K562 (cell line): ENCODE measurements around the gene MIEN1. TPM values are rescaled to one million over a fixed set of nuclear protein-coding genes. Genes with fewer than 3 reads are reported as not detected.

Experiments
- ATAC-seq: fragments of 200-7000 bp; cut with Tn5 transposase; 3 replicates; pipeline ENCODE4 v1.9.1; 2020; ENCODE audit warnings: moderate library complexity
- BruUV-seq: library from RNA; stranded (reverse); fragments of 400-500 nt; replicated peaks from 2 replicates; lab custom pipeline; 2021; lab: Mats Ljungman, UMichigan
- CTCF ChIA-PET: fragments of 300-600 bp; formaldehyde crosslinking; extraction: SDS; loops from one replicate; lab custom pipeline; 2021; ENCODE audit warnings: low intra/inter-chr PET ratio; lab: Yijun Ruan, JAX
- POLR2A ChIA-PET: fragments of 300-600, 350-650 bp; sonication (Branson Sonifier 250); formaldehyde crosslinking; extraction: SDS; loops from one replicate; lab custom pipeline; 2021; ENCODE audit warnings: antibody characterized with exemption, inconsistent platforms; lab: Yijun Ruan, JAX
- DNase-seq, 4 experiments: peaks; one replicate each; pipeline versions ENCODE4 v3.0.0 to v3.0.0-alpha.2; 2011 to 2018; ENCODE audit warnings: low spot score in 3 of 4, mixed read lengths in 3 of 4; ENCODE audit errors: extremely low read depth in 1 of 4
- FAIRE-seq: peaks from 2 replicates; lab custom pipeline; 2011; peaks lifted over from hg19 to GRCh38; lab: Jason Lieb, UNC
- H2AFZ ChIP-seq: 2 replicates; pipeline ENCODE4 v1.6.0; 2011; ENCODE audit warnings: low read depth, low read length, control low read depth, inconsistent platforms
- H3K27ac ChIP-seq: fragments of 200-600 bp; 3 replicates; pipeline ENCODE4 v1.8.0; 2011; ENCODE audit warnings: low read depth, mild to moderate bottlenecking, control low read depth, inconsistent platforms, low read length, moderate library complexity, mixed read lengths; ENCODE audit errors: extremely low read depth
- H3K27me3 ChIP-seq, 2 experiments: fragments of 300-600 bp in 1 of 2; 2 replicates in 1 of 2; 3 replicates in 1 of 2; pipeline versions ENCODE4 v1.6.0 to v1.8.0; 2011; ENCODE audit warnings: inconsistent platforms in 2 of 2, low read length in 2 of 2, mild to moderate bottlenecking in 1 of 2, mixed read lengths in 1 of 2, moderate library complexity in 1 of 2; ENCODE audit not compliant: control insufficient read depth in 2 of 2, insufficient read depth in 2 of 2
- H3K36me3 ChIP-seq: fragments of 300-600 bp; 3 replicates; pipeline ENCODE4 v1.8.0; 2011; ENCODE audit warnings: mild to moderate bottlenecking, low read length, inconsistent platforms; ENCODE audit not compliant: control insufficient read depth, insufficient read depth
- H3K4me1 ChIP-seq, 2 experiments: fragments of 200-600 bp in 1 of 2; replicated peaks in 1 of 2; 2 replicates in 1 of 2; 3 replicates in 1 of 2; pipeline versions ENCODE4 v1.5.1 to v1.8.0; 2011; ENCODE audit warnings: inconsistent platforms in 2 of 2, low read length in 2 of 2, mild to moderate bottlenecking in 1 of 2, mixed read lengths in 1 of 2, moderate library complexity in 1 of 2; ENCODE audit not compliant: control insufficient read depth in 2 of 2, insufficient read depth in 2 of 2
- H3K4me2 ChIP-seq: 2 replicates; pipeline ENCODE4 v1.6.1; 2011; ENCODE audit warnings: low read length, control low read depth, inconsistent platforms, mixed read lengths; ENCODE audit not compliant: insufficient read depth
- H3K4me3 ChIP-seq: fragments of 200-600 bp; sonication (generic), shearing (Covaris generic); 2 replicates; pipeline ENCODE4 v1.5.1; 2016; ENCODE audit warnings: control low read depth, inconsistent platforms
- H3K79me2 ChIP-seq: fragments of 200-600 bp; 3 replicates; pipeline ENCODE4 v1.8.0; 2011; ENCODE audit warnings: low read length, inconsistent platforms; ENCODE audit not compliant: control insufficient read depth, insufficient read depth
- H3K9ac ChIP-seq, 2 experiments: 2 replicates each; pipeline versions ENCODE4 v1.6.0 to v1.6.1; 2011; ENCODE audit warnings: low read depth in 2 of 2, low read length in 2 of 2, control low read depth in 1 of 2, inconsistent platforms in 1 of 2, mild to moderate bottlenecking in 1 of 2, mixed read lengths in 1 of 2; ENCODE audit not compliant: insufficient read depth in 1 of 2
- H3K9me1 ChIP-seq: one replicate; pipeline ENCODE4 v1.6.0; 2011; ENCODE audit warnings: inconsistent platforms, mild to moderate bottlenecking, low read length, moderate library complexity; ENCODE audit not compliant: control insufficient read depth, insufficient read depth
- H3K9me3 ChIP-seq: replicated peaks from 2 replicates; pipeline ENCODE4 v1.5.1; 2011; ENCODE audit warnings: low read depth, low read length, inconsistent platforms; ENCODE audit not compliant: control insufficient read depth, insufficient read depth
- H4K20me1 ChIP-seq: replicated peaks from 2 replicates; pipeline ENCODE4 v1.6.1; 2011; ENCODE audit warnings: low read length, inconsistent platforms, mixed read lengths; ENCODE audit not compliant: control insufficient read depth, insufficient read depth
- EZH2 ChIP-seq: IDR thresholded peaks from 2 replicates; pipeline ENCODE4 v1.6.1; 2012; ENCODE audit warnings: low read depth, mild to moderate bottlenecking, inconsistent platforms, low read length, borderline replicate concordance
- MEF2D ChIP-seq: conservative IDR thresholded peaks from 2 replicates; pipeline ENCODE4 v1.6.1; 2016; ENCODE audit warnings: low read depth, missing genetic modification characterization, missing compliant biosample characterization
- POU5F1 ChIP-seq: fragments of 150-350 bp; IDR thresholded peaks from 2 replicates; pipeline ENCODE4 v1.6.1; 2014; ENCODE audit warnings: borderline replicate concordance, low read length, low read depth, mild to moderate bottlenecking; ENCODE audit not compliant: partially characterized antibody
- RBFOX2 ChIP-seq: fragments of 200-400 bp; formaldehyde crosslinking; IDR thresholded peaks from 2 replicates; pipeline ENCODE4 v1.6.1; 2017; ENCODE audit warnings: low read depth, mild to moderate bottlenecking, low read length, moderate library complexity
- RBM34 ChIP-seq: fragments of 200-400 bp; formaldehyde crosslinking; IDR thresholded peaks from 2 replicates; pipeline ENCODE4 v1.6.1; 2018; ENCODE audit warnings: low read length, borderline replicate concordance; ENCODE audit not compliant: insufficient read depth
- RFX1 ChIP-seq: fragments of 450-650 bp; IDR thresholded peaks from 2 replicates; pipeline ENCODE4 v1.6.1; 2016; ENCODE audit warnings: mild to moderate bottlenecking, moderate library complexity
- SMAD1 ChIP-seq: fragments of 150-350 bp; IDR thresholded peaks from 2 replicates; pipeline ENCODE4 v1.6.1; 2014; ENCODE audit warnings: low read length, low read depth; ENCODE audit not compliant: partially characterized antibody
- SUPT5H ChIP-seq: fragments of 450-650 bp; IDR thresholded peaks from 2 replicates; pipeline ENCODE4 v1.6.1; 2016
- YBX1 ChIP-seq: fragments of 450-650 bp; IDR thresholded peaks from 2 replicates; pipeline ENCODE4 v1.7.1; 2016; ENCODE audit warnings: mild to moderate bottlenecking
- ZNF146 ChIP-seq: IDR thresholded peaks from one replicate; pipeline ENCODE4 v1.6.1; 2018; ENCODE audit warnings: missing compliant biosample characterization; ENCODE audit not compliant: unreplicated experiment
- ZNF224 ChIP-seq: sonication (generic); formaldehyde crosslinking; IDR thresholded peaks from 2 replicates; pipeline ENCODE4 v1.8.0; 2022; ENCODE audit warnings: mild to moderate bottlenecking, missing genetic modification reagents
- ZNF41 ChIP-seq: fragments of 250-450 bp; sonication (Bioruptor Pico); conservative IDR thresholded peaks from 2 replicates; pipeline ENCODE4 v1.4.0; 2020; ENCODE audit warnings: mild to moderate bottlenecking
- ZNF766 ChIP-seq: fragments of 200-800 bp; sonication (Bioruptor generic); conservative IDR thresholded peaks from 2 replicates; pipeline ENCODE4 v1.6.1; 2016; ENCODE audit warnings: missing genetic modification characterization, missing compliant biosample characterization
- WGBS: fragments of 100-300 bp; shearing (Covaris generic); methylation state at CpG from one replicate; pipeline ENCODE4 v1.1.6; 2016; ENCODE audit warnings: low coverage, mixed read lengths; ENCODE audit not compliant: insufficient coverage; ENCODE audit errors: missing lambda C conversion rate; 5-methylcytosine and 5-hydroxymethylcytosine counted together
- in situ Hi-C: fragments of 300-500 bp; cut with MboI; formaldehyde crosslinking; loops from 4 replicates; pipeline ENCODE4 v1.15.0; 2018; ENCODE audit warnings: inconsistent platforms, mixed read lengths
- intact Hi-C: fragments of 100-400 bp; cut with micrococcal nuclease; formaldehyde crosslinking; loops from 2 replicates; pipeline ENCODE4 v1.14.2; 2022
- polyA plus RNA-seq, 8 experiments: library from polyadenylated mRNA; depleted of rRNA in 4 of 8; stranded (reverse) in 5 of 8; unstranded in 3 of 8; fragments of >200 nt; fragmentation: Nextera tagmentation in 2 of 8; fragmentation: Illumina TruSeq in 1 of 8; extraction: Ambion mirVana in 2 of 8; extraction: Trizol in 1 of 8; gene quantifications; 2 replicates each; pipeline versions ENCODE4 v1.2.1 to v1.2.3, GENCODE V29; 2011 to 2014; ENCODE audit warnings: inconsistent platforms in 1 of 8, missing spikeins in 1 of 8
- total RNA-seq, 7 experiments: library from RNA; depleted of rRNA in 6 of 7; stranded (reverse); fragments of >200 nt in 6 of 7; fragmentation: Illumina TruSeq in 2 of 7; extraction: Trizol in 2 of 7; gene quantifications; 2 replicates each; pipeline versions ENCODE4 v1.2.1 to v1.2.3, GENCODE V29; 2011 to 2021; ENCODE audit warnings: low replicate concordance in 1 of 7
- TF ChIP-seq, protein P1 (sequence below): fragments of 250-450 bp; sonication (Bioruptor Pico); IDR thresholded peaks from 2 replicates; pipeline ENCODE4 v1.4.0; 2020; ENCODE audit warnings: mild to moderate bottlenecking, moderate library complexity

MIEN1 gene
- total and polyA plus RNA-seq, 9 of the 15 experiments (the other 6 are each of a cell fraction or from before 2014, with no cell fraction given) = 61.3 to 142 (median 78.9) TPM

- TF ChIP-seq ZNF41 (no peak), ZNF224 (no peak), RBM34 (no peak), EZH2 (no peak), SUPT5H (no peak), RFX1 (no peak), SMAD1 (no peak), MEF2D (no peak), POU5F1 (no peak), ZNF766 (CRISPR knock-in tag) (no peak), RBFOX2 (no peak)
- TF ChIP-seq, protein P1, sequence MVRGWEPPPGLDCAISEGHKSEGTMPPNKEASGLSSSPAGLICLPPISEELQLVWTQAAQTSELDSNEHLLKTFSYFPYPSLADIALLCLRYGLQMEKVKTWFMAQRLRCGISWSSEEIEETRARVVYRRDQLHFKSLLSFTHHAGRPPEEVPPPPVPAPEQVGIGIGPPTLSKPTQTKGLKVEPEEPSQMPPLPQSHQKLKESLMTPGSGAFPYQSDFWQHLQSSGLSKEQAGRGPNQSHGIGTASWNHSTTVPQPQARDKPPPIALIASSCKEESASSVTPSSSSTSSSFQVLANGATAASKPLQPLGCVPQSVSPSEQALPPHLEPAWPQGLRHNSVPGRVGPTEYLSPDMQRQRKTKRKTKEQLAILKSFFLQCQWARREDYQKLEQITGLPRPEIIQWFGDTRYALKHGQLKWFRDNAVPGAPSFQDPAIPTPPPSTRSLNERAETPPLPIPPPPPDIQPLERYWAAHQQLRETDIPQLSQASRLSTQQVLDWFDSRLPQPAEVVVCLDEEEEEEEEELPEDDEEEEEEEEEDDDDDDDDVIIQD = no peak
Observed at GRCh38 chr17:39735882-39736281, 5.5 kb upstream of the MIEN1 start (continued).

GRCh38 chr17:39732586-39732985, 2.3 kb upstream of the MIEN1 start:
- Histone ChIP-seq H3K9ac (no peak overlapping the region), H4K20me1 (no peaks in the 10 kb centered on the region), H3K27me3 (no peaks in the 10 kb centered on the region), H3K4me2 (no peak overlapping the region), H2AFZ (no peak overlapping the region), H3K27ac (no peak overlapping the region), H3K4me3 (no peak overlapping the region), H3K79me2 (peaks cover 14% of the 10 kb centered on the region), H3K9me1 (no peaks in the 10 kb centered on the region), H3K4me1 (peaks cover 9 to 18% of the 10 kb centered on the region in 2 experiments; a peak in 4 of 5 replicates), H3K9me3 (no peaks in the 10 kb centered on the region), H3K36me3 (peaks cover 20% of the 10 kb centered on the region; the same call in 1 of the 3 replicates)
- ChIA-PET CTCF (no interaction called here), POLR2A (interaction anchor here (1.2 kb wide), 2 partner anchors 13 to 66 kb away, joined by 3 read pairs; no protein-coding TSS in a partner anchor)
- in situ Hi-C loops = no loop called here
- ATAC-seq (no peak), DNase-seq (no peak), FAIRE-seq (no peak)
- WGBS = 13% methylated on average over 3 of the region's 3 CpGs
- BruUV-seq = no TSS peak
- intact Hi-C loops = loop anchor here (5.0 kb wide), 1 partner anchor 45 kb away; the partner anchor contains the start of gene PGAP3
- TF ChIP-seq YBX1 (no peak), ZNF146 (CRISPR knock-in tag) (peak; percentile 89)
